IMR-90 (cell line): ENCODE data around the gene MACF1. TPM values are rescaled to one million over a fixed set of nuclear protein-coding genes. Genes with fewer than 3 reads are reported as not detected.

Experiments
- ATAC-seq: fragments of 200-7000 bp; cut with Tn5 transposase; 2 replicates; pipeline ENCODE4 v1.9.1; 2020; ENCODE audit warnings: low read depth, mild to moderate bottlenecking, moderate library complexity
- BruUV-seq: library from RNA; stranded (reverse); fragments of 400-500 nt; replicated peaks from 2 replicates; lab custom pipeline; 2021; lab: Mats Ljungman, UMichigan
- CTCF ChIA-PET: fragments of 300-600 bp; formaldehyde crosslinking; extraction: SDS; loops from one replicate; lab custom pipeline; 2021; ENCODE audit warnings: antibody characterized with exemption; lab: Yijun Ruan, JAX
- POLR2A ChIA-PET: fragments of 300-600 bp; sonication (Branson Sonifier 250); formaldehyde crosslinking; loops from one replicate; lab custom pipeline; 2022; ENCODE audit warnings: antibody characterized with exemption; ENCODE audit not compliant: unreplicated experiment; lab: Charles Lee
- DNase-seq: peaks from one replicate; pipeline ENCODE4 v3.0.0; 2013
- H2AFZ ChIP-seq: replicated peaks from 2 replicates; pipeline ENCODE3; 2013; ENCODE audit warnings: low read length, mild to moderate bottlenecking; ENCODE audit not compliant: poor library complexity
- H2AK5ac ChIP-seq: 2 replicates; pipeline ENCODE4 v1.6.1; 2013; ENCODE audit warnings: low read depth, low read length, inconsistent platforms
- H2AK9ac ChIP-seq: replicated peaks from 2 replicates; pipeline ENCODE3; 2013; ENCODE audit warnings: mild to moderate bottlenecking, low read depth, low read length, moderate library complexity; ENCODE audit not compliant: poor library complexity
- H2BK120ac ChIP-seq: 2 replicates; pipeline ENCODE4 v1.6.1; 2013; ENCODE audit warnings: low read depth, low read length, inconsistent platforms
- H2BK15ac ChIP-seq: 3 replicates; pipeline ENCODE4 v1.6.1; 2013; ENCODE audit warnings: low read depth, low read length, inconsistent platforms
- H2BK20ac ChIP-seq: 2 replicates; pipeline ENCODE4 v1.6.1; 2013; ENCODE audit warnings: low read depth, mild to moderate bottlenecking, inconsistent platforms, low read length, moderate library complexity
- H2BK5ac ChIP-seq: 2 replicates; pipeline ENCODE4 v1.6.1; 2013; ENCODE audit warnings: mild to moderate bottlenecking, low read depth, low read length, inconsistent platforms; ENCODE audit not compliant: poor library complexity, severe bottlenecking
- H3K14ac ChIP-seq: replicated peaks from 2 replicates; pipeline ENCODE4 v1.6.1; 2013; ENCODE audit warnings: low read depth, low read length, inconsistent platforms
- H3K18ac ChIP-seq: 2 replicates; pipeline ENCODE4 v1.6.1; 2013; ENCODE audit warnings: low read depth, low read length, control low read depth
- H3K23ac ChIP-seq: 2 replicates; pipeline ENCODE4 v1.6.1; 2013; ENCODE audit warnings: low read depth, low read length, inconsistent platforms
- H3K27ac ChIP-seq: 2 replicates; pipeline ENCODE4 v1.5.1; 2013; ENCODE audit warnings: mild to moderate bottlenecking, control low read depth, low read length; ENCODE audit not compliant: insufficient read depth
- H3K27me3 ChIP-seq: 2 replicates; pipeline ENCODE4 v1.6.1; 2013; ENCODE audit warnings: low read length; ENCODE audit not compliant: control insufficient read depth, insufficient read depth
- H3K36me3 ChIP-seq: 2 replicates; pipeline ENCODE4 v1.6.1; 2013; ENCODE audit warnings: low read length, mixed read lengths; ENCODE audit not compliant: control insufficient read depth, insufficient read depth
- H3K4ac ChIP-seq: 2 replicates; pipeline ENCODE4 v1.6.1; 2013; ENCODE audit warnings: low read depth, low read length, inconsistent platforms
- H3K4me1 ChIP-seq: 2 replicates; pipeline ENCODE4 v1.6.1; 2013; ENCODE audit warnings: low read length, mixed read lengths; ENCODE audit not compliant: control insufficient read depth, insufficient read depth
- H3K4me2 ChIP-seq: 2 replicates; pipeline ENCODE4 v1.6.1; 2013; ENCODE audit warnings: low read depth, mild to moderate bottlenecking, control low read depth, low read length, moderate library complexity
- H3K4me3 ChIP-seq: 2 replicates; pipeline ENCODE4 v1.5.1; 2013; ENCODE audit warnings: low read depth, mild to moderate bottlenecking, control low read depth, low read length, moderate library complexity; ENCODE audit not compliant: insufficient read depth
- H3K56ac ChIP-seq: 2 replicates; pipeline ENCODE4 v1.6.1; 2013; ENCODE audit warnings: low read length, inconsistent platforms; ENCODE audit not compliant: insufficient read depth; ENCODE audit errors: extremely low read depth
- H3K79me1 ChIP-seq, 2 experiments: 2 replicates each; pipeline ENCODE4 v1.6.1; 2013; ENCODE audit warnings: low read length in 2 of 2, inconsistent platforms in 1 of 2, low read depth in 1 of 2
- H3K9ac ChIP-seq: 2 replicates; pipeline ENCODE4 v1.6.1; 2013; ENCODE audit warnings: low read depth, low read length, control low read depth
- H3K9me1 ChIP-seq: 2 replicates; pipeline ENCODE4 v1.6.1; 2013; ENCODE audit warnings: low read length, inconsistent platforms; ENCODE audit not compliant: insufficient read depth
- H3K9me3 ChIP-seq: 2 replicates; pipeline ENCODE4 v1.6.1; 2013; ENCODE audit warnings: low read length; ENCODE audit not compliant: control insufficient read depth, insufficient read depth
- H4K20me1 ChIP-seq: 2 replicates; pipeline ENCODE4 v1.6.1; 2013; ENCODE audit warnings: low read length, inconsistent platforms; ENCODE audit not compliant: insufficient read depth
- H4K5ac ChIP-seq: 2 replicates; pipeline ENCODE4 v1.6.1; 2013; ENCODE audit warnings: mild to moderate bottlenecking, low read depth, low read length, control low read depth
- H4K8ac ChIP-seq, 2 experiments: 2 replicates each; pipeline ENCODE4 v1.6.1; 2013; ENCODE audit warnings: low read depth in 2 of 2, low read length in 2 of 2, control low read depth in 1 of 2, inconsistent platforms in 1 of 2
- H4K91ac ChIP-seq: 2 replicates; pipeline ENCODE4 v1.6.1; 2013; ENCODE audit warnings: low read depth, low read length, inconsistent platforms; ENCODE audit not compliant: insufficient read depth
- CEBPB ChIP-seq: IDR thresholded peaks from 2 replicates; pipeline ENCODE4 v1.6.1; 2012; ENCODE audit warnings: low read depth, low read length, improper control_type of control experiment
- CHD1 ChIP-seq: IDR thresholded peaks from 2 replicates; pipeline ENCODE4 v1.6.1; 2012; ENCODE audit warnings: low read depth, low read length, improper control_type of control experiment
- RFX5 ChIP-seq: IDR thresholded peaks from 2 replicates; pipeline ENCODE4 v1.8.0; 2012; ENCODE audit warnings: low read depth, mild to moderate bottlenecking, low read length, moderate library complexity
- SMC3 ChIP-seq: fragments of 150-350 bp; IDR thresholded peaks from 2 replicates; pipeline ENCODE4 v1.6.1; 2016; ENCODE audit warnings: low read depth, mild to moderate bottlenecking, antibody characterized with exemption, low read length, moderate library complexity
- USF2 ChIP-seq: fragments of 150-350 bp; IDR thresholded peaks from 2 replicates; pipeline ENCODE4 v1.6.1; 2017; ENCODE audit warnings: mild to moderate bottlenecking, antibody characterized with exemption, low read length, low read depth
- WGBS, 2 experiments: methylation state at CpG; one replicate each; pipeline versions ENCODE4 v1.1.5 to v1.1.7; 2013; ENCODE audit warnings: missing lambda C conversion rate in 2 of 2; ENCODE audit not compliant: insufficient read length in 1 of 2; ENCODE audit errors: extremely low coverage in 2 of 2; 5-methylcytosine and 5-hydroxymethylcytosine counted together
- dilution Hi-C: fragments of 300-500 bp; cut with HindIII; formaldehyde crosslinking; loops from one replicate; pipeline ENCODE4 v1.14.3; 2018; ENCODE audit warnings: low sequenced_read_pairs; ENCODE audit not compliant: unreplicated experiment
- in situ Hi-C: fragments of 300-500 bp; cut with MboI; formaldehyde crosslinking; loops from 3 replicates; pipeline ENCODE4 v1.14.3; 2019; ENCODE audit warnings: low sequenced_read_pairs, inconsistent platforms, mixed read lengths
- intact Hi-C: fragments of 100-400 bp; cut with micrococcal nuclease; formaldehyde crosslinking; loops from 2 replicates; pipeline ENCODE4 v1.10.0; 2022
- polyA plus RNA-seq, 3 experiments: library from polyadenylated mRNA; depleted of rRNA; stranded (reverse); fragments of >200 nt; gene quantifications; 2 replicates each; pipeline ENCODE4 v1.2.3, GENCODE V29; 2012; ENCODE audit warnings: low replicate concordance in 1 of 3
- total RNA-seq: library from RNA; depleted of rRNA; stranded (reverse); fragments of >200 nt; gene quantifications from 2 replicates; pipeline ENCODE4 v1.2.3, GENCODE V29; 2012

MACF1 gene
- total and polyA plus RNA-seq, 2 of the 4 experiments (the other 2 are of a cell fraction), result 67.6 to 369 TPM

DNA sequence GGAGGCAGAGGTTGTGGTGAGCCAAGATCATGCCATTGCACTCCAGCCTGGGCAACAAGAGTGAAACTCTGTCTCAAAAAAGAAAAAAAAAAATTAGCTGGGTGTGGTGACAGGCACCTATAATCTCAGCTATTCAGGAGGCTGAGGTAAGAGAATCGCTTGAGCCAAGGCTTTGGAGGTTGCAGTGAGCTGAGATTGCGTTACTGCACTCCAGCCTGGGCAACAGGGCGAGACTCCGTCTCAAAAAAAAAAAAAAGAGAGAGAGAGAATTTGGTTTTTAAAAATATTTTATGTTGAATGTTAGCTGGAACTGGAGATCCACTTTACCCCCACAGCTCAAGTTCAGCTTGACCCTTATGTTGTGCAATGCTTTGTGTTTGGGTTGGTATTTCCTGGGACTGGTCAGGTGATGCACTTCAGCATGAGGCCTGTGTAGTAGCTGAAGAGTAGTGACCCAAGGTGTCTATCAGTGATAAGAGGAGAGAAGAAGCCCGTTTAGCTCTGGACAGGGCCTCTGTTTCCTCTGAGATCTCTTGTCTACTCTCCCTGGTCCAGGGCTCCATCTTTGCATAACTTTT lies 36.8 kb upstream of the MACF1 start:
- Histone ChIP-seq H3K4me1 (peaks cover 13% of the 10 kb centered on the region), H3K9ac (no peak overlapping the region), H2BK5ac (peak overlapping the region; percentile 11), H2BK120ac (no peak overlapping the region; the same call in 1 of the 2 replicates), H3K14ac (peak overlapping the region; percentile 55; the same call in 1 of the 2 replicates), H4K91ac (no peak overlapping the region), H2AK5ac (peak overlapping the region; percentile 76; the same call in 1 of the 2 replicates), H2BK20ac (0 out of 2 replicates have a peak overlapping the region, but pooled peaks have one; percentile 76), H3K79me1 (peaks cover 22 to 69% of the 10 kb centered on the region in 2 experiments), H2AK9ac (no peak overlapping the region), H3K27me3 (no peaks in the 10 kb centered on the region), H4K20me1 (peaks cover 28% of the 10 kb centered on the region), H4K5ac (no peak overlapping the region), H4K8ac (peak overlapping the region in 1 of 2 experiments; percentile 1; a peak in 1 of 4 replicates), H3K9me1 (peaks cover 15% of the 10 kb centered on the region), H3K4me3 (no peak overlapping the region), H2BK15ac (0 out of 3 replicates have a peak overlapping the region, but pooled peaks have one; percentile 20), H3K18ac (peak overlapping the region; percentile 7; the same call in 1 of the 2 replicates), H3K36me3 (no peaks in the 10 kb centered on the region), H3K4ac (peak overlapping the region; percentile 14; the same call in 1 of the 2 replicates), H3K4me2 (peak overlapping the region; percentile 1; the same call in 1 of the 2 replicates), H3K23ac (peak overlapping the region; percentile 33; the same call in 1 of the 2 replicates), H3K56ac (no peak overlapping the region), H3K27ac (peak overlapping the region; percentile 69; the same call in 1 of the 2 replicates), H2AFZ (peak overlapping the region; percentile 29), H3K9me3 (no peaks in the 10 kb centered on the region)
- TF ChIP-seq CHD1 (no peak), SMC3 (no peak), USF2 (peak; percentile 66; the same call in 1 of the 2 replicates), RFX5 (no peak), CEBPB (peak; percentile 86)
- no TSS peak for BruUV-seq
- DNase-seq (peak; percentile 59), ATAC-seq (0 out of 2 replicates have a peak, but pooled peaks have one; percentile 9)
- in situ Hi-C loops, result no loop called here
- no CpG with 5 or more reads among the region's 5 CpGs for WGBS, 2 experiments
- POLR2A ChIA-PET, result interaction anchor here (0.6 kb wide), 2 partner anchors 22 to 71 kb away, joined by 3 to 5 read pairs; no protein-coding TSS in a partner anchor
- intact Hi-C loops, result no loop called here
- CTCF ChIA-PET, result interaction anchor here (0.6 to 1.4 kb wide), 2 partner anchors 24 to 187 kb away, joined by 3 to 5 read pairs; no protein-coding TSS in a partner anchor
- dilution Hi-C loops, result no loop called here
